HepG2 (cell line): ENCODE results near the gene WDR20.

Experiments
- BCL3 ChIP-seq: sonication (generic); formaldehyde crosslinking; IDR thresholded peaks from 2 replicates; pipeline ENCODE4 v1.5.1; 2020; ENCODE audit warnings: mild to moderate bottlenecking, missing genetic modification reagents, moderate library complexity
- EP300 ChIP-seq, 3 experiments: sonication (generic) in 1 of 3; formaldehyde crosslinking in 1 of 3; IDR thresholded peaks; 2 replicates each; pipeline versions ENCODE4 v1.5.1 to v1.6.1; 2011 to 2020; ENCODE audit warnings: low read depth in 2 of 3, low read length in 2 of 3, borderline replicate concordance in 1 of 3, improper control_type of control experiment in 1 of 3, mild to moderate bottlenecking in 1 of 3, missing genetic modification reagents in 1 of 3, moderate library complexity in 1 of 3
- IRF2 ChIP-seq: IDR thresholded peaks from 2 replicates; pipeline ENCODE4 v1.6.1; 2018; ENCODE audit warnings: missing genetic modification reagents, missing compliant biosample characterization
- RAD21 ChIP-seq: fragments of 450-650 bp; formaldehyde crosslinking; IDR thresholded peaks from 2 replicates; pipeline ENCODE4 v1.5.0; 2020; ENCODE audit warnings: mild to moderate bottlenecking
- ZNF441 ChIP-seq: sonication (generic); formaldehyde crosslinking; IDR thresholded peaks from 2 replicates; pipeline ENCODE4 v1.7.0; 2021; ENCODE audit warnings: missing genetic modification reagents, borderline replicate concordance

- TF ChIP-seq IRF2 (CRISPR knock-in tag), result no peak
- no peak for TF ChIP-seq RAD21 (CRISPR knock-in tag)
- TF ChIP-seq ZNF441 (CRISPR knock-in tag), result no peak
- TF ChIP-seq BCL3 (CRISPR knock-in tag), result no peak
- TF ChIP-seq EP300 (IDR thresholded peaks at IDR 0.05; ENCODE audit: low read depth in 2 of 2, low read length in 2 of 2), result no peak
- no peak for TF ChIP-seq EP300 (CRISPR knock-in tag; IDR thresholded peaks at IDR 0.05; ENCODE audit: borderline replicate concordance)
Measured at GRCh38 chr14:102111101-102111500, 28.6 kb upstream of the WDR20 start.
